Activated CD4-positive, alpha-beta T cell treated with anti-CD3 and anti-CD28 coated beads for 4 hours (primary cell): ENCODE data around the gene CCNA2.

ENCODE experiments used
- DNase-seq, 2 donors: peaks; one replicate each; pipeline ENCODE4 v3.0.0-alpha.2; 2020

Gene CCNA2

GRCh38 chr4:121771869-121772268 lies 51.8 kb downstream of the CCNA2 start:
- no peak for DNase-seq

- no peak for DNase-seq
These were observed 54.3 kb downstream of the CCNA2 start for GRCh38 chr4:121769341-121769740.

- DNase-seq = no peak
These were observed 56.5 kb downstream of the CCNA2 start for GRCh38 chr4:121767166-121767565.
